ENCODE measurements around the gene OPN5.
"Not testable (repeated sequence)": the region's sequence is repeated elsewhere in the genome, so short reads cannot be mapped to it uniquely, and the experiment has no call there.

Gene OPN5

GRCh38 chr6:47781732-47782131 is at the start of gene OPN5:
Gene OPN5 (plus strand): TSS chr6:47782032. CDS start chr6:47782067, 35 bp downstream.
- Histone ChIP-seq H3K4me1 (ENCODE audit: insufficient read depth, low read length) (no peaks in the 10 kb centered on the region), H3K36me3 (ENCODE audit: insufficient read depth, low read length) (no peaks in the 10 kb centered on the region), H3K4me3 (ENCODE audit: low read length) (no peak within 1 kb of the TSS), H3K27me3 (ENCODE audit: insufficient read depth, low read length) (no peaks in the 10 kb centered on the region), H2AFZ (ENCODE audit: low read depth, low read length) (no peak within 1 kb of the TSS), H3K9me3 (ENCODE audit: low read length) (no peaks in the 10 kb centered on the region)

GRCh38 chr6:47733879-47734558 is 47.8 kb upstream of the OPN5 start:
- Histone ChIP-seq H3K27me3 (ENCODE audit: insufficient read depth, low read length) (no peaks in the 10 kb centered on the region), H3K4me1 (ENCODE audit: insufficient read depth, low read length) (no peaks in the 10 kb centered on the region), H3K36me3 (ENCODE audit: insufficient read depth, low read length) (no peaks in the 10 kb centered on the region), H2AFZ (ENCODE audit: low read depth, low read length) (no peak overlapping the region), H3K9me3 (ENCODE audit: low read length) (no peaks in the 10 kb centered on the region), H3K4me3 (ENCODE audit: low read length) (no peak overlapping the region)

GRCh38 chr6:47734831-47735481 is 46.9 kb upstream of the OPN5 start:
- Histone ChIP-seq H3K9me3 (ENCODE audit: low read length) (no peaks in the 10 kb centered on the region), H2AFZ (ENCODE audit: low read depth, low read length) (no peak overlapping the region), H3K27me3 (ENCODE audit: insufficient read depth, low read length) (no peaks in the 10 kb centered on the region), H3K4me1 (ENCODE audit: insufficient read depth, low read length) (no peaks in the 10 kb centered on the region), H3K36me3 (ENCODE audit: insufficient read depth, low read length) (no peaks in the 10 kb centered on the region), H3K4me3 (ENCODE audit: low read length) (no peak overlapping the region)

GRCh38 chr6:47736083-47736700 is 45.6 kb upstream of the OPN5 start:
- Histone ChIP-seq H3K27me3 (ENCODE audit: insufficient read depth, low read length) (no peaks in the 10 kb centered on the region), H3K36me3 (ENCODE audit: insufficient read depth, low read length) (no peaks in the 10 kb centered on the region), H3K4me3 (ENCODE audit: low read length) (no peak overlapping the region), H2AFZ (ENCODE audit: low read depth, low read length) (no peak overlapping the region), H3K9me3 (ENCODE audit: low read length) (no peaks in the 10 kb centered on the region), H3K4me1 (ENCODE audit: insufficient read depth, low read length) (no peaks in the 10 kb centered on the region)

- H3K4me1 ChIP-seq (ENCODE audit: insufficient read depth, low read length): no peaks in the 10 kb centered on the region
- H3K9me3 ChIP-seq (ENCODE audit: low read length): no peaks in the 10 kb centered on the region
- no peak overlapping the region for H2AFZ ChIP-seq (ENCODE audit: low read depth, low read length)
- no peaks in the 10 kb centered on the region for H3K36me3 ChIP-seq (ENCODE audit: insufficient read depth, low read length)
- no peak overlapping the region for H3K4me3 ChIP-seq (ENCODE audit: low read length)
- H3K27me3 ChIP-seq (ENCODE audit: insufficient read depth, low read length): no peaks in the 10 kb centered on the region
These were observed 44.4 kb upstream of the OPN5 start for GRCh38 chr6:47737406-47737805.

- Histone ChIP-seq H3K36me3 (ENCODE audit: insufficient read depth, low read length) (no peaks in the 10 kb centered on the region), H2AFZ (ENCODE audit: low read depth, low read length) (no peak overlapping the region)
These were observed 41.1 kb upstream of the OPN5 start for GRCh38 chr6:47740714-47741113.

GRCh38 chr6:47741807-47742206 is 40.0 kb upstream of the OPN5 start:
- no peaks in the 10 kb centered on the region for H3K4me1 ChIP-seq (ENCODE audit: insufficient read depth, low read length)
- H3K4me3 ChIP-seq (ENCODE audit: low read length): no peak overlapping the region
- no peaks in the 10 kb centered on the region for H3K9me3 ChIP-seq (ENCODE audit: low read length)
- H3K36me3 ChIP-seq (ENCODE audit: insufficient read depth, low read length): no peaks in the 10 kb centered on the region
- H2AFZ ChIP-seq (ENCODE audit: low read depth, low read length): no peak overlapping the region
- no peaks in the 10 kb centered on the region for H3K27me3 ChIP-seq (ENCODE audit: insufficient read depth, low read length)

More at GRCh38 chr6:47740714-47741113, 41.1 kb upstream of the OPN5 start:
- Histone ChIP-seq H3K4me3 (ENCODE audit: low read length) (no peak overlapping the region), H3K27me3 (ENCODE audit: insufficient read depth, low read length) (no peaks in the 10 kb centered on the region), H3K4me1 (ENCODE audit: insufficient read depth, low read length) (no peaks in the 10 kb centered on the region), H3K9me3 (ENCODE audit: low read length) (no peaks in the 10 kb centered on the region)

- H3K4me3 ChIP-seq (ENCODE audit: low read length): no peak overlapping the region
- H3K27me3 ChIP-seq (ENCODE audit: insufficient read depth, low read length): no peaks in the 10 kb centered on the region
- H3K4me1 ChIP-seq (ENCODE audit: insufficient read depth, low read length): no peaks in the 10 kb centered on the region
- H3K36me3 ChIP-seq (ENCODE audit: insufficient read depth, low read length): no peaks in the 10 kb centered on the region
- H3K9me3 ChIP-seq (ENCODE audit: low read length): no peaks in the 10 kb centered on the region
- no peak overlapping the region for H2AFZ ChIP-seq (ENCODE audit: low read depth, low read length)
These were observed 38.1 kb upstream of the OPN5 start for GRCh38 chr6:47743744-47744143.

- H3K27me3 ChIP-seq (ENCODE audit: insufficient read depth, low read length); H3K9me3 ChIP-seq (ENCODE audit: low read length); H2AFZ ChIP-seq (ENCODE audit: low read depth, low read length); H3K4me3 ChIP-seq (ENCODE audit: low read length); H3K4me1 ChIP-seq (ENCODE audit: insufficient read depth, low read length); H3K36me3 ChIP-seq (ENCODE audit: insufficient read depth, low read length): not testable (repeated sequence)
These were observed 36.6 kb upstream of the OPN5 start for GRCh38 chr6:47745269-47745668.

GRCh38 chr6:47749757-47750156 is 32.1 kb upstream of the OPN5 start:
- no peaks in the 10 kb centered on the region for H3K36me3 ChIP-seq (ENCODE audit: insufficient read depth, low read length)
- no peaks in the 10 kb centered on the region for H3K27me3 ChIP-seq (ENCODE audit: insufficient read depth, low read length)
- H3K4me3 ChIP-seq (ENCODE audit: low read length): no peak overlapping the region
- H3K4me1 ChIP-seq (ENCODE audit: insufficient read depth, low read length): no peaks in the 10 kb centered on the region
- no peak overlapping the region for H2AFZ ChIP-seq (ENCODE audit: low read depth, low read length)
- no peaks in the 10 kb centered on the region for H3K9me3 ChIP-seq (ENCODE audit: low read length)

- no peaks in the 10 kb centered on the region for H3K27me3 ChIP-seq (ENCODE audit: insufficient read depth, low read length)
- H3K36me3 ChIP-seq (ENCODE audit: insufficient read depth, low read length): no peaks in the 10 kb centered on the region
- H2AFZ ChIP-seq (ENCODE audit: low read depth, low read length): no peak overlapping the region
- no peaks in the 10 kb centered on the region for H3K9me3 ChIP-seq (ENCODE audit: low read length)
- H3K4me1 ChIP-seq (ENCODE audit: insufficient read depth, low read length): no peaks in the 10 kb centered on the region
- H3K4me3 ChIP-seq (ENCODE audit: low read length): no peak overlapping the region
These were observed 29.0 kb upstream of the OPN5 start for GRCh38 chr6:47752801-47753200.

GRCh38 chr6:47759364-47759763 is 22.5 kb upstream of the OPN5 start:
- Histone ChIP-seq H3K36me3 (ENCODE audit: insufficient read depth, low read length) (no peaks in the 10 kb centered on the region), H3K9me3 (ENCODE audit: low read length) (no peaks in the 10 kb centered on the region), H3K4me1 (ENCODE audit: insufficient read depth, low read length) (no peaks in the 10 kb centered on the region), H2AFZ (ENCODE audit: low read depth, low read length) (no peak overlapping the region), H3K4me3 (ENCODE audit: low read length) (no peak overlapping the region), H3K27me3 (ENCODE audit: insufficient read depth, low read length) (no peaks in the 10 kb centered on the region)

GRCh38 chr6:47762502-47762901 is 19.3 kb upstream of the OPN5 start:
- Histone ChIP-seq H3K27me3 (ENCODE audit: insufficient read depth, low read length) (no peaks in the 10 kb centered on the region), H3K9me3 (ENCODE audit: low read length) (no peaks in the 10 kb centered on the region), H3K36me3 (ENCODE audit: insufficient read depth, low read length) (no peaks in the 10 kb centered on the region), H3K4me3 (ENCODE audit: low read length) (no peak overlapping the region), H2AFZ (ENCODE audit: low read depth, low read length) (no peak overlapping the region), H3K4me1 (ENCODE audit: insufficient read depth, low read length) (no peaks in the 10 kb centered on the region)

Measured in neuron (in vitro differentiated cells).